ENCODE measurements around the gene MACROD2.

GRCh38 chr20:14882157-14882556 lies 886.8 kb downstream of the MACROD2 start:
- TF ChIP-seq SUZ12 (IDR thresholded peaks at IDR 0.05; ENCODE audit: extremely low read depth, insufficient read depth, insufficient read length) (no peak), ZNF274 (IDR thresholded peaks at IDR 0.05; ENCODE audit: low read depth, low read length) (no peak)
